Islet of Langerhans (tissue), 1 donor: ENCODE data around the gene BNIPL.

ENCODE experiments used
- FAIRE-seq: peaks from one replicate; lab custom pipeline; 2011; peaks lifted over from hg19 to GRCh38; lab: Jason Lieb, UNC

BNIPL gene

GRCh38 chr1:151058692-151059091 is 22.3 kb downstream of the BNIPL start:
- FAIRE-seq: no peak

GRCh38 chr1:151059109-151060006 is 23.0 kb downstream of the BNIPL start, which contains the start of gene CDC42SE1:
TSS of gene CDC42SE1 (minus strand) at chr1:151059622. CDS start at chr1:151055730, 3,892 bp downstream.
- FAIRE-seq: no peak

GRCh38 chr1:151060007-151060656 is 23.7 kb downstream of the BNIPL start, which contains the start of gene MLLT11:
TSS of gene MLLT11 (plus strand) at chr1:151060397. CDS start at chr1:151067225, 6,828 bp downstream.
- no peak for FAIRE-seq

- FAIRE-seq: no peak
Observed at GRCh38 chr1:151060657-151061421, 24.5 kb downstream of the BNIPL start.

- FAIRE-seq: no peak
Observed at GRCh38 chr1:151061704-151062103, 25.3 kb downstream of the BNIPL start.

- FAIRE-seq: no peak
Observed at GRCh38 chr1:151062741-151063371, 26.5 kb downstream of the BNIPL start.

- no peak for FAIRE-seq
Observed at GRCh38 chr1:151065089-151065645, 28.8 kb downstream of the BNIPL start.

GRCh38 chr1:151067185-151067584 is 30.8 kb downstream of the BNIPL start:
- FAIRE-seq: no peak

GRCh38 chr1:151069103-151069486 is 32.7 kb downstream of the BNIPL start:
- no peak for FAIRE-seq

- FAIRE-seq: no peak
Observed at GRCh38 chr1:151070474-151071276, 34.3 kb downstream of the BNIPL start, which contains the start of gene GABPB2. TSS of gene GABPB2 (plus strand) at chr1:151070761. CDS start at chr1:151088190, 17,429 bp downstream.

- FAIRE-seq: no peak
Observed at GRCh38 chr1:151072224-151072623, 35.8 kb downstream of the BNIPL start.

GRCh38 chr1:151085953-151086559 is 49.7 kb downstream of the BNIPL start:
- FAIRE-seq: no peak
